ENCODE data around the gene FAM131B.

DNA sequence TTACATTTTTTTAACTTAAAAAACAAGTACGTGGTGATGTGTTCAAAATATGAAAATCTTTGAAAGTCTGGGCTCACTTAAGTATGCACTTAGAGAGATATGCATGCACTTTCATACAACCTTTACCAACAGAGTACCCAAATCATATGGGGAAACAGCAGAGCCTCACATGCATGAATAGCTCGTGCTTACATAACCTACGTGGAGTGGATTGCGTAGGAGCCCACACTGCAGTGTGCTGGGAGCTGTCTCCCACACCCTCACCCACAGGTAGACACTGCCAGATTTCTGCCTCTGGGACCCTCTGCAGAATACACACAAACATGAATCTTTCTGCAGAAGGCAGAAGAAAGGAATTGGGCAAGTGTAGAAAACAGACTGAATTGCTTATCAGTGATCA lies 46.0 kb downstream of the FAM131B start:
- TF ChIP-seq, protein P1, sequence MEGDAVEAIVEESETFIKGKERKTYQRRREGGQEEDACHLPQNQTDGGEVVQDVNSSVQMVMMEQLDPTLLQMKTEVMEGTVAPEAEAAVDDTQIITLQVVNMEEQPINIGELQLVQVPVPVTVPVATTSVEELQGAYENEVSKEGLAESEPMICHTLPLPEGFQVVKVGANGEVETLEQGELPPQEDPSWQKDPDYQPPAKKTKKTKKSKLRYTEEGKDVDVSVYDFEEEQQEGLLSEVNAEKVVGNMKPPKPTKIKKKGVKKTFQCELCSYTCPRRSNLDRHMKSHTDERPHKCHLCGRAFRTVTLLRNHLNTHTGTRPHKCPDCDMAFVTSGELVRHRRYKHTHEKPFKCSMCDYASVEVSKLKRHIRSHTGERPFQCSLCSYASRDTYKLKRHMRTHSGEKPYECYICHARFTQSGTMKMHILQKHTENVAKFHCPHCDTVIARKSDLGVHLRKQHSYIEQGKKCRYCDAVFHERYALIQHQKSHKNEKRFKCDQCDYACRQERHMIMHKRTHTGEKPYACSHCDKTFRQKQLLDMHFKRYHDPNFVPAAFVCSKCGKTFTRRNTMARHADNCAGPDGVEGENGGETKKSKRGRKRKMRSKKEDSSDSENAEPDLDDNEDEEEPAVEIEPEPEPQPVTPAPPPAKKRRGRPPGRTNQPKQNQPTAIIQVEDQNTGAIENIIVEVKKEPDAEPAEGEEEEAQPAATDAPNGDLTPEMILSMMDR (IDR thresholded peaks at IDR 0.05): no peak
- no peak for TF ChIP-seq ZFX (IDR thresholded peaks at IDR 0.05; ENCODE audit: borderline replicate concordance)
